HCT116 (cell line): ENCODE results near the gene GNG7. TPM values are rescaled to one million over a fixed set of nuclear protein-coding genes. Genes with fewer than 3 reads are reported as not detected.

Source experiments
- ATAC-seq: fragments of 200-7000 bp; cut with Tn5 transposase; 2 replicates; pipeline ENCODE4 v1.9.1; 2020; ENCODE audit warnings: mild to moderate bottlenecking, moderate library complexity
- BruUV-seq: library from RNA; stranded (reverse); fragments of 400-500 nt; replicated peaks from 2 replicates; lab custom pipeline; 2021; lab: Mats Ljungman, UMichigan
- CTCF ChIA-PET: fragments of 300-600 bp; sonication (Branson Sonifier 250); formaldehyde crosslinking; loops from one replicate; lab custom pipeline; 2021; ENCODE audit warnings: antibody characterized with exemption; lab: Charles Lee
- POLR2A ChIA-PET: fragments of 300-600, 350-600 bp; sonication (Branson Sonifier 250); formaldehyde crosslinking; loops from one replicate; lab custom pipeline; 2021; ENCODE audit warnings: antibody characterized with exemption; lab: Charles Lee
- RAD21 ChIA-PET, 2 experiments: fragments of 300-600 bp; sonication (Branson Sonifier 250); formaldehyde crosslinking; loops; one replicate each; lab custom pipeline; 2023; ENCODE audit warnings: low total read pairs in 2 of 2; ENCODE audit not compliant: uncharacterized antibody in 2 of 2, unreplicated experiment in 2 of 2, low non-redundant PET in 1 of 2; lab: Charles Lee
- DNase-seq: peaks from one replicate; pipeline ENCODE4 v3.0.0-alpha.2; 2010; ENCODE audit warnings: low read depth, low spot score
- H2AFZ ChIP-seq: fragments of 200-600 bp; shearing (Covaris generic), sonication (generic); 2 replicates; pipeline ENCODE4 v1.6.1; 2017; ENCODE audit warnings: low read depth, mixed run types, mixed read lengths, antibody characterized with exemption, low read length; ENCODE audit not compliant: poor library complexity, severe bottlenecking
- H3K27ac ChIP-seq: 2 replicates; pipeline ENCODE4 v1.5.1; 2012; ENCODE audit warnings: low read depth, low read length
- H3K27me3 ChIP-seq: fragments of 200-600 bp; sonication (generic); 2 replicates; pipeline ENCODE4 v1.6.1; 2016; ENCODE audit warnings: mixed run types, low read length, mixed read lengths; ENCODE audit not compliant: insufficient read depth
- H3K36me3 ChIP-seq, 2 experiments: fragments of 200-500 bp in 1 of 2; fragments of 200-600 bp in 1 of 2; sonication (Bioruptor generic) in 1 of 2; sonication (generic) in 1 of 2; 2 replicates each; pipeline versions ENCODE4 v1.5.1 to v1.6.1; 2014 to 2016; ENCODE audit warnings: low read length in 2 of 2, inconsistent platforms in 1 of 2, mixed read lengths in 1 of 2, mixed run types in 1 of 2; ENCODE audit not compliant: insufficient read depth in 2 of 2, control insufficient read depth in 1 of 2
- H3K4me1 ChIP-seq, 2 experiments: fragments of 200-600 bp in 1 of 2; sonication (generic) in 1 of 2; 2 replicates each; pipeline versions ENCODE4 v1.5.1 to v1.6.1; 2012 to 2017; ENCODE audit warnings: low read length in 2 of 2, inconsistent platforms in 1 of 2, mild to moderate bottlenecking in 1 of 2, mixed read lengths in 1 of 2, mixed run types in 1 of 2, moderate library complexity in 1 of 2; ENCODE audit not compliant: insufficient read depth in 2 of 2, control insufficient read depth in 1 of 2
- H3K4me2 ChIP-seq: fragments of 200-600 bp; sonication (generic); 2 replicates; pipeline ENCODE4 v1.6.1; 2017; ENCODE audit warnings: mixed run types, low read length, mixed read lengths
- H3K4me3 ChIP-seq, 2 experiments: fragments of 200-600 bp in 1 of 2; sonication (generic) in 1 of 2; replicated peaks in 1 of 2; 2 replicates each; pipeline ENCODE4 v1.5.1; 2011 to 2016; ENCODE audit warnings: low read length in 2 of 2, control low read depth in 1 of 2, low read depth in 1 of 2, mild to moderate bottlenecking in 1 of 2, mixed read lengths in 1 of 2, mixed run types in 1 of 2
- H3K79me2 ChIP-seq: fragments of 200-600 bp; sonication (generic); 2 replicates; pipeline ENCODE4 v1.6.1; 2017; ENCODE audit warnings: mild to moderate bottlenecking, mixed run types, low read length, moderate library complexity, mixed read lengths; ENCODE audit not compliant: insufficient read depth
- H3K9ac ChIP-seq: fragments of 200-600 bp; sonication (generic); 2 replicates; pipeline ENCODE4 v1.6.1; 2016; ENCODE audit warnings: low read length, mixed read lengths
- H3K9me2 ChIP-seq: fragments of 200-600 bp; sonication (generic), shearing (Covaris generic); 2 replicates; pipeline ENCODE4 v1.6.1; 2017; ENCODE audit warnings: mixed run types, mild to moderate bottlenecking, moderate library complexity; ENCODE audit not compliant: insufficient read depth
- H3K9me3 ChIP-seq, 2 experiments: fragments of 200-500 bp in 1 of 2; fragments of 200-600 bp in 1 of 2; sonication (Bioruptor generic) in 1 of 2; sonication (generic) in 1 of 2; 2 replicates each; pipeline ENCODE4 v1.6.1; 2014 to 2017; ENCODE audit warnings: low read length in 2 of 2, mixed read lengths in 2 of 2, inconsistent platforms in 1 of 2, low read depth in 1 of 2, mild to moderate bottlenecking in 1 of 2, mixed run types in 1 of 2, moderate library complexity in 1 of 2; ENCODE audit not compliant: control insufficient read depth in 1 of 2, insufficient read depth in 1 of 2
- H4K20me1 ChIP-seq: fragments of 200-600 bp; sonication (generic), shearing (Covaris generic); 2 replicates; pipeline ENCODE4 v1.6.1; 2017; ENCODE audit warnings: mixed run types, mild to moderate bottlenecking, moderate library complexity; ENCODE audit not compliant: insufficient read depth
- ATF3 ChIP-seq: IDR thresholded peaks from 2 replicates; pipeline ENCODE4 v1.6.1; 2012
- CBX3 ChIP-seq: IDR thresholded peaks from 2 replicates; pipeline ENCODE4 v1.6.1; 2012; ENCODE audit warnings: low read depth
- CEBPB ChIP-seq: IDR thresholded peaks from 2 replicates; pipeline ENCODE4 v1.6.1; 2012; ENCODE audit warnings: low read depth
- CTCF ChIP-seq, 3 experiments: fragments of 200-600 bp in 1 of 3; sonication (generic) in 1 of 3; IDR thresholded peaks in 2 of 3; conservative IDR thresholded peaks in 1 of 3; 2 replicates each; pipeline ENCODE4 v1.5.1; 2012 to 2017; ENCODE audit warnings: low read depth in 2 of 3, low read length in 2 of 3, antibody characterized with exemption in 1 of 3, borderline replicate concordance in 1 of 3, control low read depth in 1 of 3, mild to moderate bottlenecking in 1 of 3, mixed read lengths in 1 of 3, mixed run types in 1 of 3, moderate library complexity in 1 of 3; ENCODE audit not compliant: insufficient read depth in 1 of 3
- EGR1 ChIP-seq: IDR thresholded peaks from 2 replicates; pipeline ENCODE4 v1.6.1; 2012; ENCODE audit warnings: low read depth
- ELF1 ChIP-seq: IDR thresholded peaks from 2 replicates; pipeline ENCODE4 v1.6.1; 2012; ENCODE audit warnings: low read depth, borderline replicate concordance
- EZH2phosphoT487 ChIP-seq: fragments of 200-600 bp; IDR thresholded peaks from 2 replicates; pipeline ENCODE4 v1.6.1; 2018; ENCODE audit warnings: antibody characterized with exemption, borderline replicate concordance
- FOSL1 ChIP-seq: IDR thresholded peaks from 2 replicates; pipeline ENCODE4 v1.6.1; 2012; ENCODE audit warnings: low read depth
- JUND ChIP-seq: IDR thresholded peaks from 2 replicates; pipeline ENCODE4 v1.6.1; 2012
- MAX ChIP-seq: IDR thresholded peaks from 2 replicates; pipeline ENCODE4 v1.6.1; 2012
- POLR2A ChIP-seq: IDR thresholded peaks from 2 replicates; pipeline ENCODE4 v1.7.0; 2011; ENCODE audit warnings: borderline replicate concordance; ENCODE audit not compliant: insufficient read depth, insufficient read length; ENCODE audit errors: extremely low read depth
- POLR2AphosphoS5 ChIP-seq: IDR thresholded peaks from 2 replicates; pipeline ENCODE4 v1.6.1; 2011; ENCODE audit warnings: mild to moderate bottlenecking, low read depth, low read length, moderate library complexity
- REST ChIP-seq: IDR thresholded peaks from 2 replicates; pipeline ENCODE4 v1.6.1; 2012; ENCODE audit warnings: low read depth
- SP1 ChIP-seq: IDR thresholded peaks from 2 replicates; pipeline ENCODE4 v1.6.1; 2012; ENCODE audit warnings: low read depth
- SRF ChIP-seq: IDR thresholded peaks from 2 replicates; pipeline ENCODE4 v1.6.1; 2012; ENCODE audit warnings: low read depth
- TCF7L2 ChIP-seq: IDR thresholded peaks from 2 replicates; pipeline ENCODE4 v1.7.0; 2011; ENCODE audit warnings: borderline replicate concordance, inconsistent platforms; ENCODE audit not compliant: insufficient read depth, insufficient read length; ENCODE audit errors: extremely low read depth
- YY1 ChIP-seq: IDR thresholded peaks from 2 replicates; pipeline ENCODE4 v1.6.1; 2011; ENCODE audit warnings: low read length, low read depth, moderate library complexity, mild to moderate bottlenecking; ENCODE audit not compliant: insufficient replicate concordance; ENCODE audit errors: extremely low read depth
- ZBTB33 ChIP-seq: IDR thresholded peaks from 2 replicates; pipeline ENCODE4 v1.6.1; 2011; ENCODE audit warnings: mild to moderate bottlenecking, low read length, moderate library complexity; ENCODE audit not compliant: insufficient replicate concordance; ENCODE audit errors: extremely low read depth
- ZFX ChIP-seq: fragments of 450-650 bp; IDR thresholded peaks from 2 replicates; pipeline ENCODE4 v1.6.1; 2017
- ZNF274 ChIP-seq: fragments of 200-500 bp; sonication (Bioruptor generic); IDR thresholded peaks from 2 replicates; pipeline ENCODE4 v1.6.1; 2014; ENCODE audit warnings: mild to moderate bottlenecking, low read depth, low read length, inconsistent platforms
- intact Hi-C: fragments of 100-400 bp; cut with micrococcal nuclease; formaldehyde crosslinking; loops from 2 replicates; pipeline ENCODE4 v1.10.0; 2022
- total RNA-seq: library from RNA; stranded (reverse); gene quantifications from one replicate; pipeline ENCODE4 v1.2.1, GENCODE V29; 2021; ENCODE audit not compliant: unreplicated experiment

The GNG7 gene
- total RNA-seq, 1 experiment from 2014 or later, result 11.3 TPM

GRCh38 chr19:2492870-2493269 lies 209.6 kb downstream of the GNG7 start:
- POLR2A ChIA-PET, result interaction anchor here (1.3 kb wide), 1 partner anchor 17 kb away, joined by 9 read pairs; the partner anchor contains the start of gene GADD45B
- H3K4me2 ChIP-seq, result no peak overlapping the region
- no peaks in the 10 kb centered on the region for H3K9me2 ChIP-seq

More at GRCh38 chr19:2492870-2493269, 209.6 kb downstream of the GNG7 start:
- no TSS peak for BruUV-seq
- Histone ChIP-seq H3K9me3 (0 out of 4 replicates have a peak, but pooled peaks cover 0 to 2% of the 10 kb centered on the region in 2 experiments), H4K20me1 (no peaks in the 10 kb centered on the region), H3K27me3 (no peaks in the 10 kb centered on the region), H3K4me1 (peaks cover 39 to 70% of the 10 kb centered on the region in 2 experiments), H2AFZ (no peak overlapping the region), H3K79me2 (no peaks in the 10 kb centered on the region), H3K36me3 (no peaks in the 10 kb centered on the region), H3K4me3 (no peak overlapping the region), H3K27ac (no peak overlapping the region), H3K9ac (no peak overlapping the region)
- ATAC-seq (no peak), DNase-seq (no peak)
- CTCF ChIA-PET, result interaction anchor here (0.8 kb wide), 1 partner anchor 17 kb away, joined by 3 read pairs; the partner anchor contains the start of gene GADD45B
- intact Hi-C loops, result no loop called here
- RAD21 ChIA-PET, result no interaction called here
- no peak for TF ChIP-seq POLR2A
- no peak for TF ChIP-seq ZFX
- TF ChIP-seq SP1, result no peak
- no peak for TF ChIP-seq POLR2AphosphoS5
- no peak for TF ChIP-seq SRF
- no peak for TF ChIP-seq ZNF274
- no peak for TF ChIP-seq TCF7L2
- TF ChIP-seq EZH2phosphoT487, result no peak
- no peak for TF ChIP-seq CBX3
- no peak for TF ChIP-seq JUND
- TF ChIP-seq YY1, result no peak
- TF ChIP-seq REST, result no peak
- TF ChIP-seq FOSL1, result no peak
- no peak for TF ChIP-seq CTCF (IDR thresholded peaks at IDR 0.05 in 2 of 3, conservative IDR thresholded peaks at IDR 0.05 in 1 of 3; ENCODE audit: borderline replicate concordance in 1 of 3, insufficient read depth in 1 of 3, low read depth in 2 of 3, low read length in 2 of 3)
- TF ChIP-seq MAX, result no peak
- no peak for TF ChIP-seq EGR1
- no peak for TF ChIP-seq ELF1
- TF ChIP-seq ATF3, result no peak
- TF ChIP-seq ZBTB33, result no peak
- no peak for TF ChIP-seq CEBPB
